PC-9 (cell line): ENCODE results near the gene RAD9A. TPM values are rescaled to one million over a fixed set of nuclear protein-coding genes. Genes with fewer than 3 reads are reported as not detected.
A peak's percentile ranks its signal among the peaks of the same experiment; 100 is the strongest.
"Not testable (repeated sequence)": the region's sequence is repeated elsewhere in the genome, so short reads cannot be mapped to it uniquely, and the experiment has no call there.

ENCODE experiments used
- BruUV-seq: library from RNA; stranded (reverse); fragments of 400-500 nt; replicated peaks from 2 replicates; lab custom pipeline; 2021; lab: Mats Ljungman, UMichigan
- CTCF ChIA-PET: fragments of 300-600 bp; sonication (Branson Sonifier 250); formaldehyde crosslinking; loops from one replicate; lab custom pipeline; 2022; ENCODE audit warnings: antibody characterized with exemption; lab: Charles Lee
- POLR2A ChIA-PET: fragments of 300-600 bp; sonication (Branson Sonifier 250); formaldehyde crosslinking; loops from one replicate; lab custom pipeline; 2022; ENCODE audit warnings: antibody characterized with exemption; ENCODE audit not compliant: unreplicated experiment; lab: Charles Lee
- DNase-seq, 2 experiments: peaks; one replicate each; pipeline versions ENCODE4 v3.0.0 to v3.0.0-alpha.2; 2015 to 2022; ENCODE audit warnings: mixed read lengths in 1 of 2
- H2AFZ ChIP-seq: fragments of 200-600 bp; sonication (generic); 2 replicates; pipeline ENCODE4 v1.8.1; 2017; ENCODE audit warnings: antibody characterized with exemption
- H3F3A ChIP-seq: fragments of 200-600 bp; sonication (generic); 2 replicates; pipeline ENCODE4 v1.8.1; 2017; ENCODE audit warnings: antibody characterized with exemption, mild to moderate bottlenecking, low read depth; ENCODE audit not compliant: insufficient read depth
- H3K27ac ChIP-seq: fragments of 200-600 bp; sonication (generic); 2 replicates; pipeline ENCODE4 v1.6.1; 2016; ENCODE audit warnings: mixed run types
- H3K27me3 ChIP-seq: fragments of 200-600 bp; sonication (generic); 2 replicates; pipeline ENCODE4 v1.6.1; 2016; ENCODE audit warnings: low read depth, mixed run types; ENCODE audit not compliant: insufficient read depth
- H3K36me3 ChIP-seq: fragments of 200-600 bp; sonication (generic); 2 replicates; pipeline ENCODE4 v1.6.1; 2016; ENCODE audit warnings: low read depth, mixed run types
- H3K4me1 ChIP-seq: fragments of 200-600 bp; sonication (generic); replicated peaks from 2 replicates; pipeline ENCODE4 v1.6.1; 2016; ENCODE audit warnings: mixed run types; ENCODE audit not compliant: insufficient read depth
- H3K4me2 ChIP-seq: fragments of 200-600 bp; sonication (generic); 2 replicates; pipeline ENCODE4 v1.6.1; 2017; ENCODE audit warnings: mixed run types
- H3K4me3 ChIP-seq: fragments of 200-600 bp; sonication (generic); 2 replicates; pipeline ENCODE4 v1.6.1; 2016; ENCODE audit warnings: mixed run types
- H3K79me2 ChIP-seq: fragments of 200-600 bp; sonication (generic); 2 replicates; pipeline ENCODE4 v1.6.1; 2017; ENCODE audit warnings: low read depth, mixed run types
- H3K9me2 ChIP-seq: fragments of 200-600 bp; sonication (generic); 2 replicates; pipeline ENCODE4 v1.8.1; 2017; ENCODE audit warnings: mild to moderate bottlenecking; ENCODE audit not compliant: insufficient read depth
- H3K9me3 ChIP-seq: fragments of 200-600 bp; sonication (generic); 2 replicates; pipeline ENCODE4 v1.8.1; 2016; ENCODE audit warnings: low read depth; ENCODE audit not compliant: insufficient read depth
- H4K20me1 ChIP-seq: fragments of 200-600 bp; sonication (generic); 2 replicates; pipeline ENCODE4 v1.8.1; 2017; ENCODE audit not compliant: insufficient read depth
- EZH2 ChIP-seq: fragments of 200-600 bp; sonication (generic); IDR thresholded peaks from 2 replicates; pipeline ENCODE4 v1.8.0; 2017; ENCODE audit warnings: antibody characterized with exemption, low read depth
- intact Hi-C: fragments of 100-400 bp; cut with micrococcal nuclease; formaldehyde crosslinking; loops from one replicate; pipeline ENCODE4 v1.10.0; 2022; ENCODE audit not compliant: unreplicated experiment
- total RNA-seq: library from RNA; stranded (reverse); gene quantifications from 2 replicates; pipeline ENCODE4 v1.2.3, GENCODE V29; 2021
- TF ChIP-seq, protein P1 (sequence below): fragments of 200-600 bp; sonication (generic); conservative IDR thresholded peaks from 2 replicates; pipeline ENCODE4 v1.6.1; 2017; ENCODE audit warnings: mixed run types, antibody characterized with exemption, mild to moderate bottlenecking, moderate library complexity

Gene RAD9A
- total RNA-seq, 1 experiment from 2014 or later, result 62.8 TPM

DNA sequence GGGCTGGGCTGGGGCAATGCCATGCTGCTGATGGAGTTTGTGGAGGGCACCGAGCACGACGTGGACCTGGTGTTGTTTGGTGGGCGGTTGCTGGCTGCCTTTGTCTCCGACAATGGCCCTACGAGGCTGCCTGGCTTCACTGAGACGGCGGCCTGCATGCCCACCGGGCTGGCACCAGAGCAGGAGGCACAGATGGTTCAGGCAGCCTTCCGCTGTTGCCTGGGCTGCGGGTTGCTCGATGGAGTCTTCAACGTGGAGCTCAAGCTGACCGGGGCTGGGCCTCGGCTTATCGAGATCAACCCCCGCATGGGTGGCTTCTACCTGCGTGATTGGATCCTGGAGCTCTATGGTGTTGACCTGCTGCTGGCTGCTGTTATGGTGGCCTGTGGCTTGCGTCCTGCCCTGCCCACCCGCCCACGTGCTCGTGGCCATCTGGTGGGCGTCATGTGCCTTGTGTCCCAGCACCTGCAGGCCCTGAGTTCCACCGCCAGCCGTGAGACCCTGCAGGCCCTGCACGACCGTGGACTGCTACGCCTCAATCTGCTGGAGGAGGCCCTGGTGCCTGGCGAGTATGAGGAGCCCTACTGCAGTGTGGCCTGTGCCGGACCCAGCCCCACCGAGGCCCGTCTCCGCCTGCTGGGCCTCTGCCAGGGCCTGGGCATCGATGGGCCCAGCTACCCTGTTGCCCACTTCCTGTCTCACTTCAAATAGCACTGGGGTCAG lies 32.3 kb downstream of the RAD9A start:
- no peak overlapping the region for H3K4me2 ChIP-seq
- TF ChIP-seq EZH2, result no peak
- TF ChIP-seq, protein P1, sequence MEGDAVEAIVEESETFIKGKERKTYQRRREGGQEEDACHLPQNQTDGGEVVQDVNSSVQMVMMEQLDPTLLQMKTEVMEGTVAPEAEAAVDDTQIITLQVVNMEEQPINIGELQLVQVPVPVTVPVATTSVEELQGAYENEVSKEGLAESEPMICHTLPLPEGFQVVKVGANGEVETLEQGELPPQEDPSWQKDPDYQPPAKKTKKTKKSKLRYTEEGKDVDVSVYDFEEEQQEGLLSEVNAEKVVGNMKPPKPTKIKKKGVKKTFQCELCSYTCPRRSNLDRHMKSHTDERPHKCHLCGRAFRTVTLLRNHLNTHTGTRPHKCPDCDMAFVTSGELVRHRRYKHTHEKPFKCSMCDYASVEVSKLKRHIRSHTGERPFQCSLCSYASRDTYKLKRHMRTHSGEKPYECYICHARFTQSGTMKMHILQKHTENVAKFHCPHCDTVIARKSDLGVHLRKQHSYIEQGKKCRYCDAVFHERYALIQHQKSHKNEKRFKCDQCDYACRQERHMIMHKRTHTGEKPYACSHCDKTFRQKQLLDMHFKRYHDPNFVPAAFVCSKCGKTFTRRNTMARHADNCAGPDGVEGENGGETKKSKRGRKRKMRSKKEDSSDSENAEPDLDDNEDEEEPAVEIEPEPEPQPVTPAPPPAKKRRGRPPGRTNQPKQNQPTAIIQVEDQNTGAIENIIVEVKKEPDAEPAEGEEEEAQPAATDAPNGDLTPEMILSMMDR, result no peak
- BruUV-seq, result no TSS peak
- CTCF ChIA-PET, result no interaction called here
- intact Hi-C loops, result no loop called here
- POLR2A ChIA-PET, result interaction anchor here (0.6 to 0.7 kb wide), 3 partner anchors 18 to 121 kb away, joined by 3 read pairs; partner anchors contain the start of gene SSH3
- H3K4me3 ChIP-seq, result no peak overlapping the region
- no peak overlapping the region for H2AFZ ChIP-seq
- peaks cover 7% of the 10 kb centered on the region for H3K79me2 ChIP-seq
- no peaks in the 10 kb centered on the region for H3K27me3 ChIP-seq
- H3K9me2 ChIP-seq, result no peaks in the 10 kb centered on the region
- H3K4me1 ChIP-seq, result peaks cover 27% of the 10 kb centered on the region
- peaks cover 29% of the 10 kb centered on the region; the same call in 1 of the 2 replicates for H3F3A ChIP-seq
- H4K20me1 ChIP-seq, result no peaks in the 10 kb centered on the region
- H3K9me3 ChIP-seq, result no peaks in the 10 kb centered on the region
- H3K27ac ChIP-seq, result no peak overlapping the region
- DNase-seq, result no peak
- H3K36me3 ChIP-seq, result no peaks in the 10 kb centered on the region

DNA sequence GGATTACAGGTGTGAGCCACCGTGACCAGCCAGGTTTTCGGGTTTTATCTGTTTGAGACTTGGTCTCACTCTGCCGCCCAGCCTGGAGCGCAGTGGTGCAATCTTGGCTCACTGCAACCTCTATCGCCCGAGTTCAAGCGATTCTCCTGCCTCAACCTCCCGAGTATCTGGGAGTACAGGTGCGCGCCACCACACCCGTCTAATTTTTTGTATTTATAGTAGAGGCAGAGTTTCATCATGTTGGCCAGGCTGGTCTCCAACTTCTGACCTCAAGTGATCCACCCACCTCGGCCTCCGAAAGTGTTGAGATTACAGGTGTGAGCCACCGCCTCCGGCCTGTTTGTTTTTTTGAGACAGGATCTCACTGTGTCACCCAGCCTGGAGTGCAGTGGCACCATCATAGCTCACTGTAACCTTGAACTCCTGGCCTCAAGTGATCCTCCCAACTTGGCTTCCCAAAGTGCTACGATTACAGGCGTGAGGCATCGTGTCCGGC lies 35.6 kb downstream of the RAD9A start:
- peaks cover 25% of the 10 kb centered on the region for H3K4me1 ChIP-seq
- H3K36me3 ChIP-seq, H3K9me2 ChIP-seq, BruUV-seq, H3K9me3 ChIP-seq, CTCF ChIA-PET, DNase-seq, H3K27me3 ChIP-seq, H4K20me1 ChIP-seq, intact Hi-C loops, POLR2A ChIA-PET: not testable (repeated sequence)
- H3F3A ChIP-seq, result peaks cover 38% of the 10 kb centered on the region; the same call in 1 of the 2 replicates
- H3K4me3 ChIP-seq, result peak overlapping the region; percentile 95
- peaks cover 21% of the 10 kb centered on the region for H3K79me2 ChIP-seq
- H3K27ac ChIP-seq, result peak overlapping the region; percentile 39
- H2AFZ ChIP-seq, result peak overlapping the region; percentile 92
- peak overlapping the region; percentile 82 for H3K4me2 ChIP-seq

DNA sequence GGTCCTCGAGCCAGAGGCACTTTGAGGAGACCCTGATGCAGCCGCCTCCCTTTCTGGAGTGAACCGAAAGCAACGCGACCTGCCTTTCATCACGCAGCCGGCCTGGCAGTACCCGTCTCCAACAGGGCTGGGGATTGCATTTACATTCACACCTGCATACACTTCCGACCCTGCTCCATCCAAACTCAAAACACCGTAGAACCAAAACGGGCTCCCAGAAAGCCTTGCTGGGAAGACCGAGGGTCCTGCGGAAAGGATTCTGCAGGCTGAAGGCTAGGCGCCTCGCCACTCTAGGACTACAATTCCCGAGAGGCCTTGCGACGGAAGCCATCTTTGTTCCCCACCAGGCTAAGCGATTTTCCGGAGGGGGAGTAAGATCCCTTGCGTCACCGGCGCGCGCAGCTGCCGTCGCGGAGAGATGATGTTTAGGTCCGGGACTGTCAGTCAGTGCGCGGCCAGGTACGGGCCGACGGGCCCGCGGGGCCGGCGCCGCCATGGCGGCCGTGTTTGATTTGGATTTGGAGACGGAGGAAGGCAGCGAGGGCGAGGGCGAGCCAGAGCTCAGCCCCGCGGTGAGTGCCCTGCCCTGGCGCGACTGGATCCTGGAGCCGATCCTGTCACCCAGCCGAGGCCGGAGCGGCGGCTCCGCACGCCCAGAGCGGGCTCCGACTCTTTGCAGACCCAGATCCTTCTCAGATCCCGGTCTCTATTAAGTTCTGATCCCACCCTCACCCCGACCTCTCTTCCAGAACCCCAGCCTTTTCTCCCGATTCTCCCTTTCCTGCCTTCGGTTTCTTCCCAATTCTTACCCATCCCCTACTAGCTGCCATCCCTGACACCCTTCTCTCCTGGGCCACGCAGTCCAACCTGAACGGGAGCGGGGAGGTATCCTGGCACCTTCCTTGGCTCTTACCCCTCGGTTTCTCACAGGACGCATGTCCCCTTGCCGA lies 36.5 kb downstream of the RAD9A start, which contains the start of gene RPS6KB2:
TSS of gene RPS6KB2 (plus strand) at position 443 of the 950 bp plus-strand sequence. CDS start at position 495, 52 bp downstream.
- BruUV-seq, result TSS peak; percentile 61
- Histone ChIP-seq H4K20me1 (no peaks in the 10 kb centered on the region), H3K9me2 (no peaks in the 10 kb centered on the region), H3K27me3 (no peaks in the 10 kb centered on the region), H3F3A (peaks cover 31% of the 10 kb centered on the region; the same call in 1 of the 2 replicates), H3K9me3 (no peaks in the 10 kb centered on the region), H3K4me1 (peaks cover 21% of the 10 kb centered on the region), H3K36me3 (no peaks in the 10 kb centered on the region), H3K79me2 (peaks cover 21% of the 10 kb centered on the region), H3K27ac (peak within 1 kb of the TSS; percentile 39), H2AFZ (peak within 1 kb of the TSS; percentile 92), H3K4me3 (peak within 1 kb of the TSS; percentile 95), H3K4me2 (peak within 1 kb of the TSS; percentile 98)
- CTCF ChIA-PET, result interaction anchor here (0.6 kb wide), 1 partner anchor 42 kb away, joined by 5 read pairs; no protein-coding TSS in a partner anchor
- POLR2A ChIA-PET, result no interaction called here
- intact Hi-C loops, result loop anchor here (1.0 kb wide), 2 partner anchors 40 to 77 kb away; partner anchors contain the start of gene PITPNM1
- TF ChIP-seq EZH2, result no peak
- TF ChIP-seq, protein P1, result no peak
- DNase-seq, result peak; percentile 91 to 98
